ENCODE data around the gene SVOP.

- TF ChIP-seq RAD21 (IDR thresholded peaks at IDR 0.05; ENCODE audit: low read depth) (no peak), CTCF (IDR thresholded peaks at IDR 0.05 in 2 of 3, conservative IDR thresholded peaks at IDR 0.05 in 1 of 3; ENCODE audit: borderline replicate concordance in 1 of 3, insufficient read depth in 1 of 3, low read depth in 2 of 3, low read length in 2 of 3) (no peak), YY1 (IDR thresholded peaks at IDR 0.05; ENCODE audit: extremely low read depth, insufficient replicate concordance, low read depth, low read length) (no peak), POLR2A (IDR thresholded peaks at IDR 0.05; ENCODE audit: borderline replicate concordance, extremely low read depth, insufficient read depth, insufficient read length) (no peak), CEBPB (IDR thresholded peaks at IDR 0.05; ENCODE audit: low read depth) (no peak), SIN3A (IDR thresholded peaks at IDR 0.05; ENCODE audit: low read depth) (no peak), POLR2AphosphoS5 (IDR thresholded peaks at IDR 0.05; ENCODE audit: low read depth, low read length) (no peak), CBX3 (IDR thresholded peaks at IDR 0.05; ENCODE audit: low read depth) (no peak), REST (IDR thresholded peaks at IDR 0.05; ENCODE audit: low read depth) (no peak)
- TF ChIP-seq, protein P1, sequence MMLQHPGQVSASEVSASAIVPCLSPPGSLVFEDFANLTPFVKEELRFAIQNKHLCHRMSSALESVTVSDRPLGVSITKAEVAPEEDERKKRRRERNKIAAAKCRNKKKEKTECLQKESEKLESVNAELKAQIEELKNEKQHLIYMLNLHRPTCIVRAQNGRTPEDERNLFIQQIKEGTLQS (IDR thresholded peaks at IDR 0.05): no peak
These were observed 24.5 kb downstream of the SVOP start for GRCh38 chr12:108996320-108996719.

Measured in HCT116 (cell line).